Temporal lobe (tissue), 1 donor: ENCODE results near the gene UACA. TPM values are rescaled to one million over a fixed set of nuclear protein-coding genes. Genes with fewer than 3 reads are reported as not detected.

Experiments used
- total RNA-seq: library from RNA; depleted of rRNA; stranded (reverse); fragments of >200 nt; gene quantifications from one replicate; pipeline ENCODE4 v1.2.3, GENCODE V29; 2014

UACA gene
- total RNA-seq, 1 donor from 2014 or later = 20.9 TPM

Other genes starting within 250 kb of the UACA start
- gene LARP6, start 90.6 kb upstream of the UACA start, total RNA-seq = 10.8 TPM
- gene THAP10, start 128.9 kb upstream of the UACA start, total RNA-seq = 3.9 TPM
- 95.6 TPM for gene LRRC49, start 129.3 kb upstream of the UACA start, total RNA-seq